Transverse colon (tissue), 4 donors: ENCODE results near the gene FAM131B. TPM values are rescaled to one million over a fixed set of nuclear protein-coding genes. Genes with fewer than 3 reads are reported as not detected.

Experiments used
- DNase-seq: peaks from one replicate; pipeline ENCODE4 v3.0.0-alpha.2; 2019
- H3K27ac ChIP-seq, 4 donors: fragments of 200-600 bp; sonication (generic); 2 replicates each; pipeline ENCODE4 v1.5.1; 2016 to 2018; ENCODE audit warnings: inconsistent platforms in 4 of 4
- H3K27me3 ChIP-seq: fragments of 200-600 bp; sonication (generic); 2 replicates; pipeline ENCODE4 v1.5.1; 2017; ENCODE audit warnings: inconsistent platforms
- H3K36me3 ChIP-seq, 4 donors: fragments of 200-600 bp; sonication (generic); 2 replicates each; pipeline ENCODE4 v1.5.1; 2017 to 2019; ENCODE audit warnings: inconsistent platforms in 4 of 4
- H3K4me1 ChIP-seq, 4 donors: fragments of 200-600 bp; sonication (generic); 2 replicates each; pipeline ENCODE4 v1.5.1; 2017 to 2020; ENCODE audit warnings: inconsistent platforms in 4 of 4
- H3K4me3 ChIP-seq, 4 donors: fragments of 200-600 bp; sonication (generic); 1 replicate in 1 of 4; 2 replicates in 3 of 4; pipeline versions ENCODE4 v1.5.1 to v1.6.1; 2017 to 2019; ENCODE audit warnings: inconsistent platforms in 4 of 4
- H3K9me3 ChIP-seq, 2 donors: fragments of 200-600 bp; sonication (generic); 2 replicates each; pipeline ENCODE4 v1.5.1; 2017 to 2019; ENCODE audit warnings: inconsistent platforms in 2 of 2
- CTCF ChIP-seq, 5 experiments: fragments of 200-600 bp in 3 of 5; fragments of 450-650 bp in 2 of 5; sonication (generic) in 3 of 5; IDR thresholded peaks; 1 replicate in 2 of 5; 2 replicates in 3 of 5; pipeline ENCODE4 v1.5.1; 2016 to 2017; ENCODE audit warnings: antibody characterized with exemption in 5 of 5, inconsistent platforms in 3 of 5, mild to moderate bottlenecking in 2 of 5, moderate library complexity in 1 of 5
- EP300 ChIP-seq: sonication (generic); formaldehyde crosslinking; IDR thresholded peaks from one replicate; pipeline ENCODE4 v1.6.1; 2017; ENCODE audit warnings: antibody characterized with exemption, low read depth
- POLR2A ChIP-seq: fragments of 450-650 bp; IDR thresholded peaks from one replicate; pipeline ENCODE4 v1.6.1; 2016; ENCODE audit warnings: antibody characterized with exemption, mild to moderate bottlenecking, moderate library complexity
- POLR2AphosphoS5 ChIP-seq, 3 donors: sonication (generic); formaldehyde crosslinking; IDR thresholded peaks; one replicate each; pipeline ENCODE4 v1.6.1; 2016; ENCODE audit warnings: antibody characterized with exemption in 3 of 3
- WGBS, 2 donors: methylation state at CpG; one replicate each; pipeline ENCODE4 v1.1.5; 2018; ENCODE audit warnings: low coverage in 1 of 2; 5-methylcytosine and 5-hydroxymethylcytosine counted together
- in situ Hi-C, 4 donors: fragments of 200-750 bp; cut with MboI; loops; one replicate each; pipeline versions ENCODE4 v1.15.0 to v1.15.1; 2017; ENCODE audit warnings: low sequenced_read_pairs in 3 of 4, low pct_ligation_motif_present in 1 of 4, low pct_unique_long_range_greater_than_20kb in 1 of 4
- intact Hi-C: fragments of 100-400 bp; cut with DNase I; formaldehyde crosslinking; loops from one replicate; pipeline ENCODE4 v1.15.1; 2023; ENCODE audit warnings: low total_unique reads
- total RNA-seq, 4 donors: library from RNA; depleted of rRNA; stranded (reverse); fragments of >200 nt; gene quantifications; one replicate each; pipeline ENCODE4 v1.1.0, GENCODE V29; 2016

The FAM131B gene
- total RNA-seq, 4 donors from 2014 or later: 2.2 to 33.4 (median 4.7) TPM

GRCh38 chr7:143363016-143363937 is 764 bp upstream of the FAM131B start:
- WGBS, 2 donors: 71 to 80% methylated on average over 2 to 19 of the region's 19 CpGs
- peak overlapping the region in 3 of 4 donors; percentile 58 to 83 (median 64) for H3K4me3 ChIP-seq
- H3K9me3 ChIP-seq: no peaks in the 10 kb centered on the region
- no peaks in the 10 kb centered on the region for H3K36me3 ChIP-seq
- no peak for DNase-seq
- TF ChIP-seq POLR2A (no peak), CTCF (IDR thresholded peaks at IDR 0.05) (no peak), POLR2AphosphoS5 (IDR thresholded peaks at IDR 0.05) (no peak), EP300 (no peak)
- in situ Hi-C loops (no loop called here), intact Hi-C loops (no loop called here)
- no peak overlapping the region for H3K27ac ChIP-seq
- peaks cover 0 to 26% (median 20%) of the 10 kb centered on the region in 4 donors for H3K4me1 ChIP-seq
- peaks cover 45% of the 10 kb centered on the region for H3K27me3 ChIP-seq

- H3K4me1 ChIP-seq: peaks cover 0 to 18% (median 16%) of the 10 kb centered on the region in 4 donors
- H3K9me3 ChIP-seq: no peaks in the 10 kb centered on the region
- DNase-seq: no peak
- H3K4me3 ChIP-seq: peak overlapping the region; percentile 34 to 83 (median 61)
- H3K27me3 ChIP-seq: peaks cover 45% of the 10 kb centered on the region
- TF ChIP-seq POLR2AphosphoS5 (IDR thresholded peaks at IDR 0.05) (no peak), CTCF (IDR thresholded peaks at IDR 0.05) (no peak), EP300 (no peak), POLR2A (no peak)
- in situ Hi-C loops (no loop called here), intact Hi-C loops (no loop called here)
- peak overlapping the region in 1 of 4 donors; percentile 28 for H3K27ac ChIP-seq
- 2 to 4% methylated on average over 5 to 45 of the region's 46 CpGs for WGBS, 2 donors
- no peaks in the 10 kb centered on the region for H3K36me3 ChIP-seq
Observed at GRCh38 chr7:143361552-143362130, 872 bp downstream of the FAM131B start.

GRCh38 chr7:143360788-143361551 is 1.5 kb downstream of the FAM131B start:
- peak overlapping the region in 1 of 4 donors; percentile 83 for H3K4me3 ChIP-seq
- intact Hi-C loops (no loop called here), in situ Hi-C loops (no loop called here)
- peaks cover 45% of the 10 kb centered on the region for H3K27me3 ChIP-seq
- DNase-seq: no peak
- TF ChIP-seq POLR2A (no peak), CTCF (IDR thresholded peaks at IDR 0.05) (no peak), EP300 (no peak), POLR2AphosphoS5 (IDR thresholded peaks at IDR 0.05) (no peak)
- H3K27ac ChIP-seq: no peak overlapping the region
- WGBS, 2 donors: 47 to 68% methylated on average over 7 to 19 of the region's 19 CpGs
- no peaks in the 10 kb centered on the region for H3K36me3 ChIP-seq
- H3K4me1 ChIP-seq: peaks cover 0 to 18% (median 16%) of the 10 kb centered on the region in 4 donors
- no peaks in the 10 kb centered on the region for H3K9me3 ChIP-seq
